Vein endothelial cell (primary cell): ENCODE measurements around the gene XPO4. TPM values are rescaled to one million over a fixed set of nuclear protein-coding genes. Genes with fewer than 3 reads are reported as not detected.

Source experiments
- total RNA-seq: library from RNA; depleted of rRNA; stranded (reverse); fragments of >200 nt; gene quantifications from 2 replicates; pipeline ENCODE4 v1.2.3, GENCODE V29; 2012

Gene XPO4
- total RNA-seq = 29.7 and 35.1 TPM in 2 replicates

DNA sequence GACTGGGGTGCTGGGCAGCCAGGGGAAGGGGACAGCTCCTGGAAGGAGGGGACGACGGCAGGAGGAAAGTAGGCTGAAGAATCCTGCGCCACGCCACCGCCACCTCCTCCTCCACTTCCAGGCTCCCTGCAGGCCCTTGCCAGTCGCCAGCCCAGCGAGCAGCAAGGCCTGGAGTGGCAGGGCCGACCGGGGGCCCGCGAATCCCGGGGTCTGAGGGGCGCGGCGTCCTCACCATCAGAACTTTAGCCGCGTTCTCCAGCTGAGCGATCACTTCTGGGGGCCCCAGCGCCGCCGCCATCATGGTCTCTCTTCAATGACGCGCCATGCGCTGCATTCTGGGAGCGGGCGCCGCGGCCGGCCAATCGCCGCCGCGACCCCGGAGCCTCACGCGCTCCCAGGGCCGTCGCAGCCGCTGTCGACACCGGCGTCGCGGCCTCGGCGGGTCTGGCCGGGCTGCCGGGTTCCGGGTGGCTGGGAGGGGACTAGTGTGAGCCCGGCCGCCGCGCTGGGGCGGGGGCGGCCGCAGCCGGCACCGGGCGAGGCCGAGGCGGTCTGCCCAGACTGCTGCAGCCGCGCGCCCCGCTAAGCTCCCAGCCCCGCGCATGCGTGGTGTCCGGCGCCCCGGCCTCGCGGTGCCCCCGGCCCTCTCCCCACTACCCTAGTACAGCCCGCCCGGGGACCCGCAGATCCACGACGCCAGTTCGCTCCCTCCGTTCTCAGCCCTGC lies at the start of gene XPO4:
TSS of gene XPO4 (minus strand) at position 309 of the 726 bp plus-strand sequence. CDS start at position 301, 8 bp downstream.

DNA sequence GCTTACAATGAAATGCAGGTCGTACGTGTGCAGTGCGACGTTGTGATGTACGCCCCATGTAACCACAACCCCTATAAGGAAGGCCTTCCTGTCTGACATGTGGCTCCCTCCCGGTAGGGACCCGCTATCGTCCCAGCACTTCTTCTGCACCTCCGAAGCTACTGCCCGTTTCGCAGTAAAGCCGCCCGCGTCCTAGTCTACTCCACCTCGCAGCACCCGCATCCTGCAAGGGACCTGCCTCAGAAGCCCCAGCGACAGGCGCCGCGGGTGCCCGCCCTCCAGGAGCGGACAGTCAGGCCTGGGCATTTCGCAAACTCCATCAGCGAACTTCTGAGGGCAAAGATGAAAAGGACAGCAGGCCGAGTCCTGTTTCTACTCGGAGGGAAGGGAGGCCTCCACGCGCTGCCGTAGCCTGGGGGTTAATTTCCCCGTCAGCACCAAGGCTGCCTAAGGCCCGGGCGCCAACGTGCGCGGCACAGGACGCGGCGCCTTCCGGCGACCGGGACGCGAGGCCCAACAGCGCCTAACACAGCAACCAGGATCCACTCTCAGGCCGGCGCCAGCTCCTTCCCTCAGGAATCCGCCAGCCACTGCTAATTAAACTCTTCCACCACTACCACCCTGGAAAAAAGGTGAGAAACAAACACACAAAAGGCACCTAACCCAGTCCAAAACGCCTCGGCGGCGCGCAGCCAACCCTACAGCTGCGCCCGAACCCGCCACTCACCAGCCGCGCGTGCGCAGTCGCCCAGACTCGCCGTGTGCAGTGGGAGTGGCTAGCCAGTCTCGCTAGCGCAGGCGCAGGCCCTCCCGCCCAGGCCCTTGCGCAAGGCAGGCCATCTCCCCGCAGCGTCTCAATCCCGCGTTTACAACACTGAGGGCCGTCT lies 129.1 kb downstream of the XPO4 start, which contains the start of gene EEF1AKMT1:
TSS of gene EEF1AKMT1 (minus strand) at position 768 of the 887 bp plus-strand sequence. CDS start 16,363 bp downstream, outside the sequence.

Other genes with a start within 250 kb of the XPO4 start
- gene IL17D, start 199.0 kb downstream of the XPO4 start, total RNA-seq = 6.2 and 7.8 TPM in 2 replicates
- gene EEF1AKMT1, start 128.8 kb downstream of the XPO4 start, total RNA-seq = 5.9 and 8.2 TPM in 2 replicates
- 55.9 and 59.1 TPM in 2 replicates for gene LATS2, start 158.8 kb upstream of the XPO4 start, total RNA-seq
- 27.1 and 37.1 TPM in 2 replicates for gene SAP18, start 237.4 kb upstream of the XPO4 start, total RNA-seq